ENCODE data around the gene C14orf93.
"Not testable (repeated sequence)": the region's sequence is repeated elsewhere in the genome, so short reads cannot be mapped to it uniquely, and the experiment has no call there.

Gene C14orf93

DNA sequence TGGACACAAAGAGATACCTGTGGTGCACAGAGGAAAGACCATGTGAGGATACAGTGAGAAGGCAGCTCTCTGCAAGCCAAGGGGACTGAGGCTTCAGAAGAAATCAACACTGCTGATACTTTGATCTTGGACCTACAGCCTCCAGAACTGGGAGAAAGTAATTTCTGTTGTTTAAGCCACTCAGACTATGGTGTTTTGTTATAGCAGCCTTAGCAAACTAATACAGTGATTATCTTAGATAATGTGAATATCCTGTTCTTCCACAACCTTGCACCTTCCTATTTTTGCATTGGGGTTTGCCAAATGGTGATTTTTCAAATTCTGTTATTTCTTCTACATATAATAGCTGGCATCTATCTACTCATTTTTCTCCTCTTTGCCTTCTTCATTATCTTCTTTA lies 8.2 kb upstream of the C14orf93 start:
- no peak for DNase-seq

DNA sequence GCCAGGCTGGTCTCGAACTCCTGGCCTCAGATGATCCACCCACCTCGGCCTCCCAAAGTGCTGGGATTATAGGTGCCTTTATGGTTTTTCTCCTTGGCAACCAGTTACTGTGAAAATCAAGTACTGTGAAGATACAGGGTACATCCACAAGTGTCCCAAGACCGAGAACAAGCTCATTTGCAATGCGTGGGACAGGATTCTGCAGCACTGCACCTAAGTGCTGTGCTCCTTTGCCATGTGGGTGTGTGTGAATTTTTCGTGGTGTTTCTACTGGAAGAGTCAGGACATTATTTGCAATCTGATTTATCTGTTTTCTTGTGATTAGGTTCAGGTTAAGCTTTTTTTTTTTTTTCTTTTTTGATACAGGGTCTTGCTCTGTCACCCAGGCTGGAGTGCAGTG lies 7.1 kb upstream of the C14orf93 start:
- DNase-seq, result no peak

DNA sequence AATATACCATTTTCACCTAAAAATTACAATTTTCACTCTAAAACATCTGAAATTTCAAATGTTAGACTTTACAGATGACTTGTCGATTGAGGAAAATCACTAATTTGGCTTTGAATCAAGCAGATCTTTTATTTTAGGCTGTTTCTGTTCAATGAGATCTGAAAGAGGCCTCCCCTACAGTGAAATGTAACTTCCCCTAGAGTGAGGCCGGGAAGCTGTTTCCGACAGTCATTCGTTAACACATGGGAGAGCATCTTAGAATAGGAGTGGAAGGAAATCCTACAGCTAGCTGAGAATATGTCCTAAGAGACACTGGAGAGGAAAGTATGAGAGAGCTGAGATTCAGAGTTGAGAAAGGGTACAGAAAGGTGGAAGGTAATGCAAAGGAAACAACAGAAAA lies 5.7 kb upstream of the C14orf93 start:
- no peak for DNase-seq

- DNase-seq, result not testable (repeated sequence)
These were observed 3.8 kb upstream of the C14orf93 start for GRCh38 chr14:23013749-23014054.

- no peak for DNase-seq
These were observed 3.3 kb upstream of the C14orf93 start for GRCh38 chr14:23013054-23013748.

DNA sequence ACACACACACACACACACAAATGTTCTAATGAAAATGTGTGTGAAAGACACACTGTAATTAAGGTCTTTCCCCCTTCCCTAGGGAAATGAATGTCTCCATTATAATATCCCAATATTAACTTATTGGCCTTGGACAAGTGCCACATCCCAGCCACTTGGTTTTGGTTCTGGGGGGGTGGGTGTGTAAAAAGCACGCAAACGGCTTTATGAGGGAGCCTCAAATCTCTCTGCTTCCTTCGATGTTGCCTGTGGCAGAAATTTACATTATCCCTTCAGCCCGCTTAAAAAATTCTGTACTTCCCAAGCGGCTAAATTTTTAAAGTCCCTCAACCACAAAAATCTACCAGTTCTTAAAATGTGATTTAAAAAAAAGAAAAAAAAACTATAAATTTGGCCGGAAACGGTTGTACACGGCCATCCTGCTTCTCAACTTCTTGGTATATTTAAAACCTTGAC lies 432 bp downstream of the C14orf93 start:
- DNase-seq, result no peak

DNA sequence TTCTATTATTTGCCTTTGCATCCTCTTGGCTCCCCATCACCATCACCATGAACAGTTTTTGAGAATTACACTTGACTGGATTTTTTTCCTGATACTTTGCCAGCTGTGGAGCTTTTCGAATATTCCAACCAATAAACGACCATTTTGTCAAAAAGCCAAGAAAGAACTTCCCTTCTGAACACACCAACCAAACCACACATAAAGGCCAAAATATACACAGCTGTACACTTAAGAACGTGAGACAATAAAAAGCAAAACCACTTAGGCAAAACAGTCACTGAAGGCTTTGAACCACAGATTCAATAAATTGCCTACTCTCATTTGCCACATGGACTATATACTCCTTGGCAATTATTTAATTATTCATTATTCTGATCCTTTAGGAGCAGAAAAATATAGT lies 1.1 kb downstream of the C14orf93 start:
- DNase-seq, result no peak

GRCh38 chr14:23006544-23007419 lies 3.2 kb downstream of the C14orf93 start:
- DNase-seq, result peak; percentile 98 to 99

GRCh38 chr14:23006188-23006534 lies 3.8 kb downstream of the C14orf93 start:
- no peak for DNase-seq

DNA sequence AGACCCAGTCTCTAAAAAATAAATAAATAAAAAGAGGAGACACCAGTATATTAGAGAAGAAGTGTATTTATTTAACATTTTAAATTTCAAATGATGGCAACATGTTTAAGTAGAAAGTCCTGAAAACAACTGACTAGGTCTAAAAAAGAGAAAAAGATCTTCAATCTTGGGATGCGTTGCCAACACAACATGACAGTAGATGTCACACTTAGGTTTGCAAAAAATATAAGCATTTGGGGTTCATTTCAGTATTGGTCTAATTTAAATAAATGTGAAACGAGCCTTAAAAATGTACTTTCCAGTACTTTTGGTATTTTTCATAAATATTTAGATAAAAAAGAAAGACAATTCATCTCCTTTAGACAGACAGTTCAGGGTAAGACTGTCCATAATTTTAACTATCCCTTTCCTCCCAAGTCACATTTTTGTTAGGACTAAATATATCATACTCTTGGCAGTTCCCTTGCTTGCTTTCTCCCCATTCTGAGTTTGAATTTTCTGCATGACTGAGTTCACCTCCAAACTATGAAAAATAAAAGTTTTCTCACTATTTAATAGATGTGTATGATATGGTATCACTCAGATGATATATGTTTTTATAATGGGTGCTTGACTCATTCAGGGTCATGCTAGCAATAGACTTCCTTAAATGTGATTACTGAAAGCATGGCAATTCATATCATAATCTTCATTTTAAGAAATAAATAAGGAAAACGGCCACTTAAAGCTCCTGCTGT lies 4.3 kb downstream of the C14orf93 start:
- DNase-seq, result no peak

GRCh38 chr14:23004274-23004673 lies 5.7 kb downstream of the C14orf93 start:
- not testable (repeated sequence) for DNase-seq

DNA sequence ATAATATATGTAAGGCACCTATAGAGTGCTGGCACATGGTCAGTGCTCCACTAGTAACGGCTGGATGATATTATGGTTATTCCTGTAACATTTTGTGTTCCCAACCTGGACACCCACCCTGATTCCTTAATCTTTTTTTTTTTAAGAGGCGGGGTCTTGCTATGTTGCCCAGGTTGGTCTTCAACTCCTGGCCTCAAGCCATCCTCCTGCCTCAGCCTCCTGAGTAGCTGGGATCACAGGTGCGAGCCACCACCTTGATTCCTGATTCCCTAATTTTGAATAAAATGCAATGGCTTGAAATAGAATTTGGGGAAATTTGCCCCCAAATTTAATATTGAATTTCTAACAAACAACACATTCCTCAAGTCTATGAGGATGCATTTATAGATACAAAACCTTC lies 7.4 kb downstream of the C14orf93 start:
- no peak for DNase-seq

- DNase-seq, result no peak
These were observed 9.1 kb downstream of the C14orf93 start for GRCh38 chr14:23000860-23001259.

DNA sequence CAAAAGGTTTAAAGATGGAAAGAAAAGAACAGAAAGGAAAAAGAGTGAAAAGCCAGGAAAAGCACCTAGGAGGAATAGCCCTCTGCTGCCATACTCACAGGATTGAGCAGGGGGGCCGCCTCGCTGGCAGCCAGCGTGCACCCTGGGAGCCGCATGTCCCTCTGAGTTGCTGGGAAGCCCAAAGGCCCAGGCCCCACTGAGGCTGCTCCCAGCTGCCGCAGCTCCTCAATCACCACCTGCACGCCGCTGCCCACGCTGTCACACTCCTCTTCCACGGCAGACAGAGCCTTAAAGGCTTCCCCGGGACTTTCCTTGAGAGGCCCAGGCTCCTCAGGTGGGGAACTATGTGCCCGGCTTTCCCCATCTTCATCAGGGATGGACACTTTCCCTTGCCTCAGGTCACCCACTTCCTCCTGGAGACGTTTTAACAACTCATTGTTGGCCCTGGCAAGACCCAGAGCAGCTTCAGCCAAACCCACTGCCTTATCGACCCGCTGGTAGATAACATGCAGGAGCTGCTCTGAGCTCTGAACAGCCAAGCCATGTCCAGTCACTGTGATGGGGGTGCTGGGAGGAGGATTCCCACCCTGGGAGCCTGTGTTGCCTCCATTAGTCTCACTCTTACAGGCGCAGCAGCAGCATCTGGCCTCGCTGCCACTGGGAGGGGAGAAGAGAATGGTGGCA lies 11.5 kb downstream of the C14orf93 start:
- no peak for DNase-seq

- DNase-seq, result no peak
These were observed 12.1 kb downstream of the C14orf93 start for GRCh38 chr14:22997676-22998323.

GRCh38 chr14:22996768-22997654 lies 12.9 kb downstream of the C14orf93 start:
- DNase-seq, result no peak

GRCh38 chr14:22995889-22996625 lies 13.9 kb downstream of the C14orf93 start:
- DNase-seq, result no peak

DNA sequence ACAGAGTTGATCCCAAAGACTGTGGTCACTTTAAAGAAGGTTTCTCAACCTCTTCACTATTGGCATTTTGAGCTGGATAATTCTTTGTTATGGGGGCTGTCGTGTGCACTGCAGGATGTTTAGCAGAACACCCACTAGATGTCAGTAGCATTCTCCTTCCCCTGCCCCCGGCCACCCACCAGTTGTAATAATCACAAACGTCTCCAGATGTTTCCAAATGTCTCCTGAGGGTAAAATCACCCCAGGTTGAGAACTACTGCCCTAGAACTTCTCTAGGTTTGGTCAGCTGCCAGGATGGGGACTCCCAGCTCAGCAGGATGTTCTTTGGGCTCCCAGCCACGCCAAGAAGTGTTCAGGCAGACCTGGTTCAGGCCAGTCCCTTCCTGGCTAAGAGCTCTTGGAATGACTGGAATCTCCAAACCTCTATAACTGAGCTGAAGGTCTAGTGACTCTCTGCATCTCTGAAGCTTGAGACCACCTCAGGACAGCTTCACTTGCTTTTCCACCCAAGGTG lies 15.1 kb downstream of the C14orf93 start:
- DNase-seq, result peak; percentile 24 to 35

- DNase-seq, result no peak
These were observed 16.4 kb downstream of the C14orf93 start for GRCh38 chr14:22993517-22993916.

GRCh38 chr14:22991852-22992251 lies 18.1 kb downstream of the C14orf93 start:
- no peak for DNase-seq

GRCh38 chr14:22987291-22987690 lies 22.7 kb downstream of the C14orf93 start:
- DNase-seq, result no peak

Data from CD4-positive, alpha-beta T cell treated with Interleukin-1 beta for 1 hour (primary cell).